ENCODE data around the gene PDLIM7.

The PDLIM7 gene

DNA sequence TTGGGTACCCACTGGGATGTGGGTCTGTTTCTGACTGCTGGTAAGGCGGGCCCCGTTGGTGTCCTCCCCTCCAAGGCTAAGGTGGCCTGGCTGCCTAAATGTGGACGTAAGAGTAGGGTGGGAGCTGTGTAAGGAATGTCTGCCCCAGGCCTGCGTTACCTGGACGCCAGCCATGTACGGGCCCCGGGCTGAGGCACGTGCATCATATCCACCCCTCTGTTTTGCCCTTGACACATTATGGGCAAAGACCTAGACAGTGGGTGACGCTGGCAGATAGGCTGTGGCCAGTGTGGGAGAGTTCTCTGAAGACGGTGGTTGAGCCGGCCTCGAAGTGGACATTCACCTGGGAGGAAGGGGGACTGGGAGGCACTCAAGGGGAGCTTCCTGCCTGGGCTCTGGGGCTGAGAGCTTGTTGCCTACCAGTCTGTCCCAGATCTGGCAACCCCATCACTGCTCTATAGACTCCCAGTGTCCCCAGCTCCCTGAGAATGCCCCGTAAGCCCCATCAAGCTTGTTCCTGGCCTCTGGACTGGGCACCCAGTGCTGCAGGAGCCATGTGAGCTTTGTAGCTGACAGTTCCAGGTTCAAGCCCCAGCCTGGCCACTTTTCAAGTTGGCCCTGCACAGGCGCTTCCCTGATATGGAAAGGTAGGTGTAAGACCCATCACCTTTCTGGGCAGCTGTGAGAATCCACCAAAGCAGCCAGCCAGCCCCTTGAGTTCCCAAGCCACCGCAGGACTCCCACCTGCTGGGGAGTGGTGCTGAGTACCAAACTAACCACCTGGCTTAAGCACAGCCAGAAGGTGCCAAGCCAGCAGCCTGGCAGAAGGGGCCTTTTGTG is 54.0 kb downstream of the PDLIM7 start:
- DNase-seq (ENCODE audit: low spot score), result no peak

DNA sequence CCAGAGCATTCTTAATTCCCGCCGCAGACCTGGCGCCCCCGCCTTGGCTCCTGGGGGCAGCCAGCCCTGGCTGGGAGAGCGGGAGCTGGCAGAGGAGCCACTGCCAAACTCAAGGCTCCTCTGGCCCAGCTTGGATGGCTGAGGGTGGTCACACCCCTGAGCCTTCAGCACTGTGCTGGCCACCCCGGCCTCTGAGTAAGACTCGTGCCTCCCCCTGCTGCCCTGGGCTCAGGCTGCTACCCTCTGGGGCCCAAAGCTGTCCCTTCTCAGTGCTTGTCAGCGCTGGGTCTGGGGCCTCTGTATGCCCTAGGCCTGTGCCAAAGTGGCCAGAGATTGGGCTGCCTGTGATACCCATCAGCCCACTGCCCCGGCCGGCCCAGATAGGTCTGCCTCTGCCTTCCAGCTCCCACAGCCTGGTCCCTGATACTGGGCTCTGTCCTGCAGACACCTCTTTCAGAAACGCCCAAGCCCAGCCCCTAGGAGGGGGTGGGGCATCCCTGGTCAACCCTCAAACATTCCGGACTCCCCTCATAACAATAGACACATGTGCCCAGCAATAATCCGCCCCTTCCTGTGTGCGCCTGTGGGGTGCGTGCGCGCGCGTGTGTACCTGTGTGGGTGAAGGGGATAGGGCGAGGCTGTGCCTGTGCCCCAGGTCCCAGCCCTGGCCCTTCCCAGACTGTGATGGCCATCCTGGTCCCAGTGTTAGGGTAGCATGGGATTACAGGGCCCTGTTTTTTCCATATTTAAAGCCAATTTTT is 55.2 kb downstream of the PDLIM7 start:
- no peak for DNase-seq (ENCODE audit: low spot score)

DNA sequence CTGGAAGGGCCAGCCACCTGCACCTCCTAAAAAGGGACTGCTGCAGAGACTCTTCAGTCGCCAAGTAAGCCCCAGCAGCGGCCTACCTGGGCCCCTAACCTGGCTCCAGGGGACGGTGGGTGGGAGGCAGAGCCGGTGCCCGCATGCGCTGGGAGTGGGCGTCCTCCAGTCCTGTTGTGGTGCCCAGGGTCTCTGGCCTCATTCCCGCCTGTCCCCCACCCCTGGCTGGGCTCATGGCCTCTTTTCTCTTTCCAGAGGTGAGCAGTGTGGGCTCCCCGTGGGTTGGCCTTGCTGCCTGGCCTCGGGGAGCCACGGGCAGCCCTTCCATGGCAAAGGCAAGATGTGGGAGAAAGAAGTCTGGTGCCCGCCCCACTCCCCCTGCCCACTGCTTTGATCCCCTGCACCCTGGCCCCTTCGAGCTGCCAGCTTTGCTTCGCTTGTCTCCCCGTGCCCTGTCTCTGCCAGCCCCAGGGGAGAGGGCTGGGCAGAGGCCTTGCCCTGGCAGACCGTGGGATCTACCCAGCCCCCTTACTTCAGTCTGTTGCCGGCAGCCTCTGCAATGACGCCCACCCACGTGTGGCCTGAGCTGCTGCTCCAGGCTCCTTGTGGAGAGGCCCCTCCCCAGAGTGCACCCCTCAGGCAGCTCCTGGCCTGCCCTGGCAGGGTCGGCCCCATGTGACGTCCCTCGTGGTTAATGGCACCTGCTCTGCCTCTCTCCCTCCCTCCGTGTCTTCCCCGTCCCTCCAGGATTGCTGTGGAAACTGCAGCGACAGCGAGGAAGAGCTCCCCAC is 56.2 kb downstream of the PDLIM7 start:
- no peak for DNase-seq (ENCODE audit: low spot score)

DNA sequence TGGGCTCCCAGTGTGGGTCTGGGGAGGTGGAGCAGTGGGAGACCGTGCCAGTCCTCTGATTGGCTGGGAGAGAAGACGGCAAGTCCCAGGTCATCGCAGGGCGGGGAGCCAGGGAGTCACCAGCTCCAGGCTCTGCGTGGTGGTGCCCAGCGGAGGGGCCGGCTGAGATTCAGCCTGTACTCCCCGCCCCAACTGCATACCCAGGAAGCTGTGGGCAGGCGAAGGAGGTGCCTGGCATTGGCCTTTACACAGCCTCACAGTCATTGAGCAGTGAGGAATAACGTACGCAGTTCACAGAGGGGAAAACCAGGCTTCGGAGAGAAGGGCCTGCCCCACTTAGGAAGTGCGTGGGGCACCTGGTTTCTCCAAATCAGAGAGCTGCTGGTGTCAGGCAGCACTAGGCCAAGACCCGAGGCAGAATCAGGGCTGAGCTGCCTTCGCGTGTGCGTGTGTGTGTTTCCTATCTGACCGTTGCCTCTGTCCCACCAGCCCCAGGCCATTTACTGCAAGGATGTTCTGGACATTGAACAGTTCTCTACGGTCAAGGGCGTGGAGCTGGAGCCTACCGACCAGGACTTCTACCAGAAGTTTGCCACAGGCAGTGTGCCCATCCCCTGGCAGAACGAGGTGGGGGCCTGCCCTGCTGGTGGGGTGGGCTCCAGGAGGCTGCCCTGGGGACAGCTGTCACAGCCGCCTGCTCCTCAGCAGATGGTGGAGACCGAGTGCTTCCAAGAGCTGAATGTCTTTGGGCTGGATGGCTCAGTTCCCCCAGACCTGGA is 57.0 kb downstream of the PDLIM7 start:
- DNase-seq (ENCODE audit: low spot score), result no peak

DNA sequence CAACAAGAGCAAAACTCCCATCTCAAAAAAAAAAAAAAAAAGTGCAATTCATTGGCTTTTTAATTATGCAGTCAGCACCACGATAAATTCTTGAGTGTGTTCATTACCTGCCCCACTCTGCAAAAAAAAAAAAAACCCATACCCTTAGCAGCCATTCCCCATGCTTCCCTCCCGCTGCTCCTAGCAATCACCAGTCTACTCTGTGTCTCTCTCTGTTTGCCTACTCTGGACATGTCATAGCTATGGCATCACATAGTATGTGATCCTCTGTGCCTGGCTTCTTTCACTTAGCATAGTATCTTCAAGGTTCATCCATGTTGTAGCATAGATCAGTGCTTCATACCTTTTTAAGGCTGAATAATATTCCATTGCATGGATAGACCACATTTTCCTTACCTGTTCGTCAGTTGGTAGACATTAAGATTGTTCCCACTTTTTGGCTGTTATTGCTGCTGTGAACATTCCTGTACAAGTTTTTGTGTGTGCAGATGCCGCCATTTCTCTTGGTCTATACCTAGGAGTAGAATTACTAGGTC is 57.8 kb downstream of the PDLIM7 start:
- DNase-seq (ENCODE audit: low spot score), result no peak

DNA sequence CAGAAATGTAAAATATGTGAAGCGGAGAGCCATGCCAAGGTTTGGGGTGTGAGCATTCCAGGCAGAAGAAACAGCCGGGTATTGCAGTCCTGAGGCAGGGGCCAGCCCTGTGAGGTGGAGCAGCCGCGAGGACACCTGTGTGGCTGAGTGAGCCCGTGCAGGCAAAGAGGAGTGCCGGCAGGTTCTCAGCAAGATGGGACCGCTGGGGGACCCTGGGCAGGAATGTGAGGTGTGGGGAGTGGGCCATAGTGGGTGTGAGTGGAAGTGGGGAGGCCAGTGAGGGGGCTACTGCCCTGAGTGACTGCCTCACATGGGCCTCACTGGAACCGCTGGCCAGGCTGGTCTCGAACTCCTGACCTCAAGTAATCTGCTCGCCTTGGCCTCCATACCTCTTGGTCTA is 58.9 kb downstream of the PDLIM7 start:
- DNase-seq (ENCODE audit: low spot score), result no peak

DNA sequence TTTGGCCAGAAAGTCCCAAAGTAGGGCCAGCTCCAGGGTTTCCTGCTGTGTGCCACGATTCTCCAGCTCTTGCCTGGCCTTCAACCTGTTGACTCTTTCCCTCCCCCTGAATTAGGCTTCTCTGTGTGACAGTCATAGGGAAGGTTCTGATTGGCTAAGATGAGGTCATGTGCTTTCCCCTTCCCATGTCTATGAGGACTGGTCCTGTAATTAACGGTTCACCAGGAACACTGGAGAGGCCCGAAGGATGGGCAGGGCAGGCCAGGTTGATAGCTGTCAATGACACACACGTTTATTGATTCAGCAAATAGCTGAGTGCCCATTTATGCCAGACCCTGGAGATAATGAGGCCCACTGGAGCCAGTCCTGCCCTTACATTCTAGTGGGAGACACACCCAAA is 59.8 kb downstream of the PDLIM7 start:
- DNase-seq (ENCODE audit: low spot score), result no peak

DNA sequence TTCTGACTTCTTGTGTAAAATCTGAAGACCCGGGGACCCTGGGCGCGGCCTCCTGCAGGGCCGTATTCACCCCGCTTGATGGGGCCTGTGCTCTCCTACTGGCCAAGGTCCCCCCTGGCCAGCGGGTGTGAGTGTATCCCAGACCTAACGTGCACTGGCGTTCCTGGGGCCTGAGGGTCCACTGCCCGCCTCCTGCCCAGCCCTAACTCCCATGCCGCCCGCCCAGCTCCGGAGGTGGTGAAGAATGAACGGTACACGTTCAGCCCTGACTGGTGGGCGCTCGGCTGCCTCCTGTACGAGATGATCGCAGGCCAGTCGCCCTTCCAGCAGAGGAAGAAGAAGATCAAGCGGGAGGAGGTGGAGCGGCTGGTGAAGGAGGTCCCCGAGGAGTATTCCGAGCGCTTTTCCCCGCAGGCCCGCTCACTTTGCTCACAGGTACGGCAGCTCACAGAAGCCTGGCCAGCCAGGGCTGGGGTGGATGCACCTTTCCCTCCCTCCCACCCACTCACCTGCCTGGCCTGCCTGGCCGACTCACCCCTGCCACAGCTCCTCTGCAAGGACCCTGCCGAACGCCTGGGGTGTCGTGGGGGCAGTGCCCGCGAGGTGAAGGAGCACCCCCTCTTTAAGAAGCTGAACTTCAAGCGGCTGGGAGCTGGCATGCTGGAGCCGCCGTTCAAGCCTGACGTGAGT is 61.4 kb downstream of the PDLIM7 start:
- DNase-seq (ENCODE audit: low spot score), result no peak

DNA sequence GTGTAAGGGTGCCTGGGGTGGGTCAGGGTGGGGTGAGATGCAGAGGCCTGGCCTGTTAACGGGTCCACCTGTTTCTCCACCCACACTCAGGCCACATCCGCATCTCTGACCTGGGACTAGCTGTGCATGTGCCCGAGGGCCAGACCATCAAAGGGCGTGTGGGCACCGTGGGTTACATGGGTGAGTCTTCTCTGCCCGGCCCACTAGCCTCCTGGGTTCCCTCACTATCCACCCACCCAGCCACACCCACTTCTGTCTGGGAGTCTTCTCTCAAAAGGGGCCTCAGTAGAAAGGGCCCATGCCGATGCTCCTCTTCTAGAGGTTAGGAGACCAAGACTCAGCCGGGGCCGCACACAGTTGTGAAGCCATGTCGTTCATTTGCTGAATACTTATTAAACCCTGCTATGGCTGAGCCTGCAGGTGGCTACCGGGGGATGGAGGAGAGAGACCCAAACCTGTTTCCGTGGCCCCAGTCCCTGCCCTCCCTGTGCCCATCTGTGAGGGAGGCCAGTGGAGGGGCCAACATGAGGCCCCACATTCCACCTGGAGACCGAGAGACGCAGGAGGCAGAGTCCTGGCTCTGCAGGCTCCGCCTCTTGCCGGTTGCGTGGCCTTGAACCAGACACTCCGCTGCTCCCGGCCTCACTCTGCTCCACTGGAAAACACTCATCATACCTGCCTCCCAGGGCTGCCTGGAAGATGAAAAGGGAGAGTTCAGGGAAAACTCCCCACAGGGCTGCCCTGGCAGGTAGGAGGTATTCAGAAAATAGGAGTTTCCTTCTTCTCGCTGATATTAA is 62.3 kb downstream of the PDLIM7 start:
- DNase-seq (ENCODE audit: low spot score), result no peak

DNA sequence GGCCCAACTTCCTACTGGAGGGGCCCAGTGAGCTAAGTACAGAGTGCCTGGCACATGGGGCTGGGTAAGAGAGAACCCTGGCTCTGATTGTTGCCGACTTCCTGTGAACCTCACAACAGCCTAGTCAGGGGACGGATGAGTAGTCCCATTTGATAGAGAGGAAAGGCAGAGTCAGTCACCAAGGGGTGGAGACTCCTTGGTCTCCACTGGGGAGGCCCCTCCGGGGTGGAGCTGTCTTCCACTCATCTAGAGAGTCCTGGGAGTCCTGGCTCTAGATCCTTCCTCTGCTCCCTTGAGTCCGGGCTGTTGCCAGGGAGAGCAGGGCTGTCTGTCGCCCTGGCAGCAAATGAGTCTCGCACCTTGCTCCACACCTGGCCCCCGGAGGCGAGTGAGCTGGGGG is 63.0 kb downstream of the PDLIM7 start:
- no peak for DNase-seq (ENCODE audit: low spot score)

DNA sequence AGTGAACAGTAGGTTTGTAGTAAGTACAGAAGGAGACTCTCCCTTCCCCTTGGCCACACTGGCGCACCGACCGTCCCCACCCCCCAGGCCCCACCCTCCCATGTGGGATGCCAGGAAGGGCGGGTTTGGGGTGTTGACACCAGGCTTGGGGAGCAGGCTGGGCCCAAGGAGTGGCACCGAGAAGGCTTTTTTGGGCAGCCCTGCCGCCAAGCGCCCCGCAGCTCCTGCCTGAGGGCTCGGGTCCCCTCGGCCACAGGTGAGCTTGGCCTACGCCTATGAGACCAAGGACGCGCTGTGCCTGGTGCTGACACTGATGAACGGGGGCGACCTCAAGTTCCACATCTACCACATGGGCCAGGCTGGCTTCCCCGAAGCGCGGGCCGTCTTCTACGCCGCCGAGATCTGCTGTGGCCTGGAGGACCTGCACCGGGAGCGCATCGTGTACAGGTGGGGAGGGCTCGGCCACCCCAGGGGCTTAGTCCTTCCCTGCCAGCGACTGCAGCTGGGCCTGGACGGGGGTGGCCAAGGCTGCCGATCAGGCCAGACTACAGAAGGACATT is 63.7 kb downstream of the PDLIM7 start:
- DNase-seq (ENCODE audit: low spot score), result no peak
